ENCODE results near the gene PDE4B. TPM values are rescaled to one million over a fixed set of nuclear protein-coding genes. Genes with fewer than 3 reads are reported as not detected.
A peak's percentile ranks its signal among the peaks of the same experiment; 100 is the strongest.
"Not testable (repeated sequence)": the region's sequence is repeated elsewhere in the genome, so short reads cannot be mapped to it uniquely, and the experiment has no call there.

PDE4B gene
- total RNA-seq, 2 donors from 2014 or later: 23.6 to 53.9 TPM

DNA sequence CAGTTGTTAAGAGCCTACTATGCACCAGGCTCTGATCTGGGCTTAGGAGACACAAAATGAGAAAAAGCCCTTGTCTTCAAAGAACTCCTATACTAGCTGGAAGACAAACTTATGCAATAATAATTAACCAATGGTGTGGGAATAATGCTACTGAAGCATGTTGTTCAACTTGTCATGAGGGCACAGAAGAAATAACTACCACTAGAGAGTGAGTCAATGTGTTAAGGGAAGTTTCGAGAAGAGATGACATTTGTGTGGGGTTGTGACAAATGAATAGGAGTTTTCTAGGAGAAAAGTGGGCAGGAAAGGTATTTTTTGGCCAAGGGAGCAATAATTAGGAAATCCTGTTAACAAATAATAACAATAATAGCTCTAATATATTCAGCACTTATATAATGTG is 205.0 kb downstream of the PDE4B start:
- Mint-ChIP-seq H3K4me1 (ENCODE audit: low read depth) (no peaks in the 10 kb centered on the region), H3K27ac (no peak overlapping the region), H3K4me3 (no peak overlapping the region), H3K36me3 (ENCODE audit: insufficient read depth in 2 of 2) (no peaks in the 10 kb centered on the region), H3K27me3 (ENCODE audit: low read depth) (peaks cover 17% of the 10 kb centered on the region), H3K9me3 (no peaks in the 10 kb centered on the region)
- no peak for DNase-seq
- no peak for ATAC-seq (replicated peaks in 1 of 2)

GRCh38 chr1:65998763-65999583 is 206.3 kb downstream of the PDE4B start:
- H3K4me1 Mint-ChIP-seq (ENCODE audit: low read depth): no peaks in the 10 kb centered on the region
- H3K27me3 Mint-ChIP-seq (ENCODE audit: low read depth): peaks cover 17% of the 10 kb centered on the region
- H3K9me3 Mint-ChIP-seq: no peaks in the 10 kb centered on the region
- ATAC-seq (replicated peaks in 1 of 2) (no peak), DNase-seq (no peak)
- H3K36me3 Mint-ChIP-seq (ENCODE audit: insufficient read depth in 2 of 2): no peaks in the 10 kb centered on the region
- no peak overlapping the region for H3K4me3 Mint-ChIP-seq
- H3K27ac Mint-ChIP-seq: no peak overlapping the region

DNA sequence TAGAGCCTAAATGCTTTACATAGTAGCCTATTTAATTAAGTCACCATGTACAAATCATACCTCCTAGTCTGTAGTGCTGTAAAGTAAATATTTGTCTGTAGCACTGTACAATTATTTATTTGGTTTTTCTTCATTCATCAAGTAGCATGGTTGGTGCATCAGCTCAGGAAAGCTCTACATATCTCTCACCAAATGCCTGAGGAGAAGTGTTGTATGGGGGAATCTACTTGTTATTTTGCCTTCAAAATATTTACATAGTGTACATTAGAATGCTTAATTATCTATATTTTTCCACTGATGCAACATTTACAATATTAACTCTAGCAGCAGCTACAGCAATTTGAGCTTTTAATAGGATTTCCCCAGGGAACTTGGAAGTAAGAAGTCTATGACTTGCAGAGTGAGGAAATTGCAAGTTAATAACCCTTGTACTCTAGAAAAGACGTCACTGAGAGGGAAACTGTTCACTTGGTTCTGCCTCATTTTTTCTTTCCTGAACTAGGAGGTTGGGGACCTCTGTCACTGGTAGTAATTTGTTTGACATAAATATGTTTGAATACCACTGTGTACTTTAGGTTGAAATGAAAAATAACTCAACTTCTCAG is 207.4 kb downstream of the PDE4B start:
- Mint-ChIP-seq H3K36me3 (ENCODE audit: insufficient read depth in 2 of 2) (no peaks in the 10 kb centered on the region), H3K27ac (no peak overlapping the region), H3K4me3 (no peak overlapping the region), H3K27me3 (ENCODE audit: low read depth) (peaks cover 17% of the 10 kb centered on the region), H3K9me3 (no peaks in the 10 kb centered on the region), H3K4me1 (ENCODE audit: low read depth) (no peaks in the 10 kb centered on the region)
- DNase-seq (no peak), ATAC-seq (replicated peaks in 1 of 2) (no peak)

DNA sequence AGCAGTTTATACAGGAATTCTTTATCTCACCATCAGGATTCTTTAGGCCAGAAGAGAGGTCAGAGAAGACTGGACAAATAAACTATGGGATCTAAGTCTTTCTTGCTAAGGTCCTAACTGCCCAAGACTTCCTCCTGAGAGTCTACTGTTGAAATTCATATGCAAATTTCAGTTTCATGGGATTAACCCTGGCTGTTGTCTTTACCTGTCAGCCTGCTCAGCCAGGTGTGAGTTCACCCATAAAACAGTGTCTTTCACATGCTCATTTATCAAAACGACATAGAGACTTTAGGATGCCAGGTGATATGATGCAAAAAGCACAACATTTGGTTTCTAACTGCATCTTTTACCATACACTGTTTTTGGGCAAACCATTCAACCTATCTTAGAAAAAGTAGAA is 211.0 kb downstream of the PDE4B start:
- Mint-ChIP-seq H3K9me3 (no peaks in the 10 kb centered on the region), H3K4me1 (ENCODE audit: low read depth) (no peaks in the 10 kb centered on the region), H3K4me3 (no peak overlapping the region), H3K27me3 (ENCODE audit: low read depth) (no peaks in the 10 kb centered on the region), H3K36me3 (ENCODE audit: insufficient read depth in 2 of 2) (no peaks in the 10 kb centered on the region), H3K27ac (no peak overlapping the region)
- DNase-seq (no peak), ATAC-seq (replicated peaks in 1 of 2) (no peak)

DNA sequence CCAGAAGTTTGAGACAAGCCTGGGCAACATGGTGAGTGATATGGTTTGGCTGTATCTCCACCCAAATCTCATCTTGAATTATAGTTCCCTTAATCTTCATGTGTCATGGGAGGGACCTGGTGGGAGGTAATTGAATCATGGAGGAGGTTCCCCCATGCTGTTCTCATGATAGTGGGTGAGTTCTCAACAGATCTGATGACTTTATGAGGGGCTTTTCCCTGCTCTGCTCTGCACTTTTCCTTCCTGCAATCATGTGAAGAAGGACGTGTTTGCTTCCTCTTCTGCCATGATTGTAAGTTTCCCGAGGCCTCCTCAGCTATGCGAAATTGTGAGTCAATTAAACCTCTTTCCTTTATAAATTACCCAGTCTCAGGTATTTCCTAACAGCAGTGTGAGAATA is 213.8 kb downstream of the PDE4B start:
- H3K9me3 Mint-ChIP-seq; H3K36me3 Mint-ChIP-seq (ENCODE audit: insufficient read depth in 2 of 2); H3K4me3 Mint-ChIP-seq; H3K27ac Mint-ChIP-seq; DNase-seq; ATAC-seq (replicated peaks in 1 of 2); H3K4me1 Mint-ChIP-seq (ENCODE audit: low read depth); H3K27me3 Mint-ChIP-seq (ENCODE audit: low read depth): not testable (repeated sequence)

GRCh38 chr1:66012106-66012784 is 219.6 kb downstream of the PDE4B start:
- no peak for DNase-seq
- no peaks in the 10 kb centered on the region for H3K27me3 Mint-ChIP-seq (ENCODE audit: low read depth)
- H3K4me1 Mint-ChIP-seq (ENCODE audit: low read depth): no peaks in the 10 kb centered on the region
- no peaks in the 10 kb centered on the region for H3K36me3 Mint-ChIP-seq (ENCODE audit: insufficient read depth in 2 of 2)
- H3K9me3 Mint-ChIP-seq: no peaks in the 10 kb centered on the region
- ATAC-seq (replicated peaks in 1 of 2): no peak
- H3K4me3 Mint-ChIP-seq: no peak overlapping the region
- no peak overlapping the region for H3K27ac Mint-ChIP-seq

GRCh38 chr1:66013371-66013770 is 220.7 kb downstream of the PDE4B start:
- Mint-ChIP-seq H3K36me3 (ENCODE audit: insufficient read depth in 2 of 2) (no peaks in the 10 kb centered on the region), H3K4me1 (ENCODE audit: low read depth) (no peaks in the 10 kb centered on the region), H3K27ac (no peak overlapping the region), H3K9me3 (no peaks in the 10 kb centered on the region), H3K27me3 (ENCODE audit: low read depth) (no peaks in the 10 kb centered on the region), H3K4me3 (no peak overlapping the region)
- DNase-seq: no peak
- no peak for ATAC-seq (replicated peaks in 1 of 2)

DNA sequence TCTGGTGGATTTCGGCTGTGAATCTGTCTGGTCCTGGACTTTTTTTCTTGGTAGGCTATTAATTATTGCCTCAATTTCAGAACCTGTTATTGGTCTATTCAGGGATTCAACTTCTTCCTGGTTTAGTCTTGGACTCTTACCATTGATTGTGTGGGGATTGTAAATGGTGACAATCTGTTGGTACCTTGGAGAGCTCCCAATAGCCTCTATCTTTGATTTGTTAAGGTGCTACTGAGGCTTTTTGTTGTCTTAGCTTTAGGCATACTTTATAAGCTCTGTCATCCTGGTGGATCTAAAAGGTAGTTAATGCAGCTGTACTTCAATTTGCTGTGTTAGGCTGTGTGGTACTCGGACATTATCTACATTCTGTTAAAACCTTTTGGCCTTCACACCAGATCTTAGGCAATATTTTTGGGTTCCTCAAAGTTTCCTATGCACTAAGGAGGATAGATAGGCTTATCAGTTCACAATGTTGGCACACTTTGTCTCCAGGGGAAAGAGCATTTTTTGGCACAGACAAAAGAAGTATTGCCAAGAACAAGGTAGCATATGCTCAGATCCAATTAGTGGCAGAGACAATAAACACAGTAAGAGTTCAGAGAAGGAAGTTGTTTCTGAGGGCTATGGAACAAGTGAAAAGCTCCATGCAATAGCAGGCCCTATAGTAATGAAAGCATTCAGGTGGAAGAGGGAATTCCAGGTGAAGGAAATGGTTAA is 230.4 kb downstream of the PDE4B start:
- ATAC-seq (replicated peaks in 1 of 2): no peak
- H3K27ac Mint-ChIP-seq: no peak overlapping the region

GRCh38 chr1:66025188-66025587 is 232.5 kb downstream of the PDE4B start:
- Mint-ChIP-seq H3K27ac (no peak overlapping the region), H3K27me3 (ENCODE audit: low read depth) (no peaks in the 10 kb centered on the region), H3K9me3 (peaks cover 5 to 8% of the 10 kb centered on the region in 2 donors), H3K4me3 (no peak overlapping the region), H3K4me1 (ENCODE audit: low read depth) (no peaks in the 10 kb centered on the region), H3K36me3 (ENCODE audit: insufficient read depth in 2 of 2) (peaks cover 0 to 2% of the 10 kb centered on the region in 2 donors)
- ATAC-seq (replicated peaks in 1 of 2) (no peak), DNase-seq (no peak)

More for the DNA sequence above, 230.4 kb downstream of the PDE4B start:
- no peak for DNase-seq
- Mint-ChIP-seq H3K27me3 (ENCODE audit: low read depth) (no peaks in the 10 kb centered on the region), H3K36me3 (ENCODE audit: insufficient read depth in 2 of 2) (no peaks in the 10 kb centered on the region), H3K4me3 (no peak overlapping the region), H3K4me1 (ENCODE audit: low read depth) (no peaks in the 10 kb centered on the region), H3K9me3 (peaks cover 2% of the 10 kb centered on the region in 2 donors)

DNA sequence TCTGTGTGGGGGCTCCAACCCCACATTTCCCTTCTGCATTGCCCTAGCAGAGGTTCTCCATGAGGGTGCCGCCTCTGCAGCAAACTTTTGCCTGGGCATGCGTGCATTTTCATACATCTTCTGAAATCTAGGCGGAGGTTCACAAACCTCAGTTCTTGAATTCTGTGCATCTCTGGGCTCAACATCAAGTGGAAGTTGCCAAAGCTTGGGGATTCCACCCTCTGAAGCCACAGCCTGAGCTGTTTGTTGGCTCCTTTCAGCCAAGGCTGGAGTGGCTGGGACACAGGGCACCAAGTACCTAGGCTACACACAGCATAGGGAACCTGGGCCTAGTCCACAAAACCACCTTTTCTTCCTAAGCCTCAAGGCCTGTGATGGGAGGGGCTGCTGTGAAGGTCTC is 235.3 kb downstream of the PDE4B start:
- no peak for ATAC-seq (replicated peaks in 1 of 2)
- Mint-ChIP-seq H3K4me1 (ENCODE audit: low read depth) (no peaks in the 10 kb centered on the region), H3K9me3 (peaks cover 5 to 10% of the 10 kb centered on the region in 2 donors), H3K36me3 (ENCODE audit: insufficient read depth in 2 of 2) (peaks cover 0 to 2% of the 10 kb centered on the region in 2 donors), H3K27me3 (ENCODE audit: low read depth) (no peaks in the 10 kb centered on the region), H3K4me3 (no peak overlapping the region), H3K27ac (no peak overlapping the region)
- no peak for DNase-seq

- peaks cover 5% of the 10 kb centered on the region for H3K4me1 Mint-ChIP-seq (ENCODE audit: low read depth)
- peak in 1 of 2 donors; percentile 73 for ATAC-seq (replicated peaks in 1 of 2)
- DNase-seq: no peak
These were observed 241.1 kb downstream of the PDE4B start for GRCh38 chr1:66033781-66034180.

DNA sequence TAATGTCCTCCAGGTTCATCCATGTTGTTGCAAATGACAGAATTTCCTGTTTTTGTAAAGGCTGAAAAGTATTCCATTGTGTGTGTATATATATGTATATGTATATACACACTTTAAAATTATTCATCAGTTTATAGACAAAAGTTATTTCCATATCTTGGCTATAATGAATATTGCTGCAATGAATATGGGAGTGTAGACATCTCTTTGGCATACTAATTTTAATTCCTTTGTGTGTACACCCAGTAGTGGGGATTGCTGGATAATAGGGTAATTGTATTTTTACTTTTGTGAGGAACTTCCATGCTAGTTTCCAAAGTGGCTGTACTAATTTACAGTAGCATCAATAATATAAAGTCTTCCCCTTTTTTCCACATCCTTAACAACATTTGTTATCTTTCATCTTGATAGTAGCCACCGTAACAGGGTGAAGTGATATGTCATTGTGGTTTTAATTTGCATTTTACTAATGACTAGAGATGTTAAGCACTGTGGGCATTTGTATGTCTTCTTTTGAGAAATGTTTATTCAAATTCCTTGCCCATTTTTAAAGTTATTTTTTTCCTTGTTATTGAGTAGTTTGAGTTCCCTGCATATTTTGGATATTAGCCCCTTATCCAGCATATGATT is 243.0 kb downstream of the PDE4B start:
- no peak for ATAC-seq (replicated peaks in 1 of 2)
- no peak for DNase-seq
- Mint-ChIP-seq H3K27me3 (ENCODE audit: low read depth) (peaks cover 20% of the 10 kb centered on the region), H3K27ac (peak overlapping the region; percentile 75), H3K4me3 (no peak overlapping the region), H3K36me3 (ENCODE audit: insufficient read depth in 2 of 2) (no peaks in the 10 kb centered on the region), H3K9me3 (no peaks in the 10 kb centered on the region), H3K4me1 (ENCODE audit: low read depth) (peaks cover 5% of the 10 kb centered on the region)

More at GRCh38 chr1:66033781-66034180, 241.1 kb downstream of the PDE4B start:
- H3K27ac Mint-ChIP-seq: peak overlapping the region; percentile 2
- peaks cover 0 to 2% of the 10 kb centered on the region in 2 donors for H3K36me3 Mint-ChIP-seq (ENCODE audit: insufficient read depth in 2 of 2)
- H3K4me3 Mint-ChIP-seq: no peak overlapping the region
- peaks cover 11% of the 10 kb centered on the region for H3K27me3 Mint-ChIP-seq (ENCODE audit: low read depth)
- H3K9me3 Mint-ChIP-seq: peaks cover 5 to 7% of the 10 kb centered on the region in 2 donors

Measured in activated T-cell treated with anti-CD3 and anti-CD28 coated beads, Interleukin-2, amount 50 U/mL, for 72 hours (primary cell).